ENCODE measurements around the gene TOPBP1. TPM values are rescaled to one million over a fixed set of nuclear protein-coding genes. Genes with fewer than 3 reads are reported as not detected.

TOPBP1 gene
- total and polyA plus RNA-seq, 2 of the 4 experiments (the other 2 are of a cell fraction), result 19.5 to 50.5 TPM

GRCh38 chr3:133700351-133700750 lies 38.6 kb upstream of the TOPBP1 start:
- CTCF ChIA-PET, result no interaction called here
- no peak overlapping the region for H2BK120ac ChIP-seq (ENCODE audit: low read depth, low read length)
- no peak overlapping the region for H3K56ac ChIP-seq (ENCODE audit: extremely low read depth, insufficient read depth, low read length)
- no peaks in the 10 kb centered on the region for H4K20me1 ChIP-seq (ENCODE audit: insufficient read depth, low read length)
- H3K9me1 ChIP-seq (ENCODE audit: insufficient read depth, low read length), result no peaks in the 10 kb centered on the region
- H2BK20ac ChIP-seq (ENCODE audit: low read depth, low read length), result no peak overlapping the region
- no peak overlapping the region for H2BK5ac ChIP-seq (ENCODE audit: low read depth, low read length, poor library complexity, severe bottlenecking)
- H4K5ac ChIP-seq (ENCODE audit: low read depth, low read length), result no peak overlapping the region
- peaks cover 8% of the 10 kb centered on the region for H3K27me3 ChIP-seq (ENCODE audit: control insufficient read depth, insufficient read depth, low read length)
- H3K27ac ChIP-seq (ENCODE audit: insufficient read depth, low read length), result no peak overlapping the region
- ATAC-seq (ENCODE audit: low read depth) (no peak), DNase-seq (no peak)
- H3K4ac ChIP-seq (ENCODE audit: low read depth, low read length), result no peak overlapping the region
- TF ChIP-seq POLR2A (IDR thresholded peaks at IDR 0.05; ENCODE audit: low read depth, low read length), result no peak
- TF ChIP-seq USF2 (IDR thresholded peaks at IDR 0.05; ENCODE audit: low read depth, low read length), result no peak
- TF ChIP-seq BHLHE40 (IDR thresholded peaks at IDR 0.05; ENCODE audit: low read depth, low read length), result no peak
- no peak for TF ChIP-seq RAD21 (IDR thresholded peaks at IDR 0.05; ENCODE audit: low read length)
- TF ChIP-seq MAZ (IDR thresholded peaks at IDR 0.05; ENCODE audit: borderline replicate concordance, low read depth, low read length), result no peak
- TF ChIP-seq ELK1 (IDR thresholded peaks at IDR 0.05; ENCODE audit: borderline replicate concordance, low read depth, low read length), result no peak
- TF ChIP-seq RCOR1 (IDR thresholded peaks at IDR 0.05; ENCODE audit: insufficient replicate concordance, low read length), result no peak
- no peak for TF ChIP-seq MAFK (IDR thresholded peaks at IDR 0.05; ENCODE audit: low read depth, low read length)
- no TSS peak for BruUV-seq (replicated peaks)
- no peak overlapping the region for H3K18ac ChIP-seq (ENCODE audit: low read depth, low read length)
- H2AK5ac ChIP-seq (ENCODE audit: low read depth, low read length), result no peak overlapping the region
- H4K8ac ChIP-seq (ENCODE audit: low read depth in 2 of 2, low read length in 2 of 2), result no peak overlapping the region
- intact Hi-C loops (cut with micrococcal nuclease) (no loop called here), in situ Hi-C loops (cut with MboI; ENCODE audit: low sequenced_read_pairs) (no loop called here), dilution Hi-C loops (cut with HindIII; ENCODE audit: low sequenced_read_pairs, unreplicated experiment) (no loop called here)
- H3K9me3 ChIP-seq (ENCODE audit: control insufficient read depth, insufficient read depth, low read length), result no peaks in the 10 kb centered on the region
- no peak overlapping the region for H3K23ac ChIP-seq (ENCODE audit: low read depth, low read length)
- H4K91ac ChIP-seq (ENCODE audit: insufficient read depth, low read depth, low read length), result no peak overlapping the region
- H3K9ac ChIP-seq (ENCODE audit: low read depth, low read length), result no peak overlapping the region
- POLR2A ChIA-PET (ENCODE audit: unreplicated experiment), result no interaction called here
- H3K14ac ChIP-seq (replicated peaks; ENCODE audit: low read depth, low read length), result no peak overlapping the region
- H2AFZ ChIP-seq (replicated peaks; ENCODE audit: low read length, poor library complexity), result no peak overlapping the region
- no peaks in the 10 kb centered on the region for H3K4me1 ChIP-seq (ENCODE audit: control insufficient read depth, insufficient read depth, low read length)
- no peaks in the 10 kb centered on the region for H3K79me1 ChIP-seq (ENCODE audit: low read depth in 1 of 2, low read length in 2 of 2)
- H2BK15ac ChIP-seq (ENCODE audit: low read depth, low read length), result no peak overlapping the region
- no peak overlapping the region for H3K4me3 ChIP-seq (ENCODE audit: insufficient read depth, low read depth, low read length)
- H3K36me3 ChIP-seq (ENCODE audit: control insufficient read depth, insufficient read depth, low read length), result no peaks in the 10 kb centered on the region
- no peak overlapping the region for H2AK9ac ChIP-seq (replicated peaks; ENCODE audit: low read depth, low read length, poor library complexity)
- H3K4me2 ChIP-seq (ENCODE audit: low read depth, low read length), result no peak overlapping the region
- 51% methylated on average over 4 of the region's 6 CpGs; no CpG with 5 or more reads in 1 of the 2 experiments for WGBS, 2 experiments (ENCODE audit: extremely low coverage in 2 of 2, insufficient read length in 1 of 2)
